SIG-M5 treated with dmso at 0.1 percent for 504 hours (cell line): ENCODE results near the gene FAM174C.
"Not testable (repeated sequence)": the region's sequence is repeated elsewhere in the genome, so short reads cannot be mapped to it uniquely, and the experiment has no call there.

Source experiments
- DNase-seq: peaks from one replicate; lab custom pipeline; 2025; ENCODE audit not compliant: unreplicated experiment; lab: John Stamatoyannopoulos, UW

Gene FAM174C

DNA sequence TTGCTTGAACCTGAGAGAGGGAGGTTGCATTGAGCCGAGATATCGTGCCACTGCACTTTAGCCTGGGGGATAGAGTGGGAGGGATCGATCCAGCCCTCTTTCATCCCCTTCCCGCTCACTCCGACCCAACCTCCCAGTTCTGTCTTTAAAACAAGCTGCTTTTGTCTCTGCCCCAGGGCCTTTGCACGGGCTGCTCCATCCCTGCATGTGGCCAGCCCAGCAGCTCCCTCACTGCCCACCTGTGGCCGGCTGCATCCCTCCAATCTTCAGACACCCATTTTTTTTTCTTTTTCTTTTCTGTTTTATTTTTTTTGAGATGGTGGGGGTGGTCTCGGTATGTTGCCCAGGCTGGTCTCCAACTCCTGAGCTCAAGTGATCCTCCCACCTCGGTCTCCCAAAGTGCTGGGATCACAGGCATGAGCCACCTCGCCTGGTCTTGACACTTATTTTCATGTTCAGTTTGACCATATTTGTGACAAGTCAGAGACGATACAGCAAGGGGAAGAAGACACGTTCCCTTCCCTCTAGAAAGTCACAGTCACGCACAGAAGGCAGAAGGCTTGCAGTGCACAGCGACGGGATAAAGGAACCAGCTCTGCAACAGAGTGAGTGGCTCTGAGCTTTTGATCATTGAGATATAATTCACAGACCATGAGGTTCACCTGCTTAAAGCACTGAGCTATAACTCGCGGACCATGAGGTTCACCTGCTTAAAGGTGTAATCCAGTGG lies 42.1 kb downstream of the FAM174C start:
- no peak for DNase-seq

DNA sequence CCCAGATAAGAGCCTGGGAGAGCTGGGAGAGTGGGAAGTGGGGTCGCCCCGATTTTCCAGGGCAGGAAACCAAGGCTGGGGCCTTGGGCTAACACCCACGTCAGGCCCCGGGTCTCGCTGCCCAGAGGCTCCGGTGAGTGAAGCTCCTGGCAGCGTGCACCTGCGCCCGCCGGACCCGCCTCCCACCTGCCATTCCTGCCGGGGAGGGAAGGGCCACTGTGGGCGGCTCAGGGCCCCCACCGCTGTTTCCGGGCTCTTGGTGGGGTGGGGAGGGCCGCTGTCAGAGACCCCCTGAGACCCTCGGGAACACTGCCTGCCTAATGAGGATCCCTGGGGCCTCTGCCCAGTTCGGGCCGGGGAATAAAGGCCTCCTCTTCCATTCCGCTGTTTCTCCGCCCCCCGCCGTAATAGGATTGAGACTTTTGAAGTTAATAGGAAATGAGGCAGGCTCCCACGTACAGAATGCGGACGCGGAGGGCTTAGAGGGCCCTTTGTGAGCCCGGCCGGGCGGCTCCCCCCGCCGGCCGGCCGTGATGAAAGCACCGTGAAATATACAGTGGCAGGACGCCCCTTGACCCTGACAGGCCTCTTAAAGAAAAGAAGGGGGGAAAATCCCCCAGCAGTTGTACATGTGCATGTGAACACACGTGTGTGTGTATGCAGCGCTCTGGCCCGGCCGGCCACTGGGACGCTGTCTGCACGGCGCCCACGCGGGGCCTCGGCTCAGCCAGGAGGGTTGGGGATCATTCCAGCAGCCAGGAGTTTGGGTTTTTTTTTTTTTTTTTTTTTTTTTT lies 43.5 kb downstream of the FAM174C start:
- DNase-seq = no peak

- DNase-seq = not testable (repeated sequence)
Observed at GRCh38 chr19:1320282-1320650, 44.9 kb downstream of the FAM174C start.

- no peak for DNase-seq
Observed at GRCh38 chr19:1321539-1321938, 46.2 kb downstream of the FAM174C start.

DNA sequence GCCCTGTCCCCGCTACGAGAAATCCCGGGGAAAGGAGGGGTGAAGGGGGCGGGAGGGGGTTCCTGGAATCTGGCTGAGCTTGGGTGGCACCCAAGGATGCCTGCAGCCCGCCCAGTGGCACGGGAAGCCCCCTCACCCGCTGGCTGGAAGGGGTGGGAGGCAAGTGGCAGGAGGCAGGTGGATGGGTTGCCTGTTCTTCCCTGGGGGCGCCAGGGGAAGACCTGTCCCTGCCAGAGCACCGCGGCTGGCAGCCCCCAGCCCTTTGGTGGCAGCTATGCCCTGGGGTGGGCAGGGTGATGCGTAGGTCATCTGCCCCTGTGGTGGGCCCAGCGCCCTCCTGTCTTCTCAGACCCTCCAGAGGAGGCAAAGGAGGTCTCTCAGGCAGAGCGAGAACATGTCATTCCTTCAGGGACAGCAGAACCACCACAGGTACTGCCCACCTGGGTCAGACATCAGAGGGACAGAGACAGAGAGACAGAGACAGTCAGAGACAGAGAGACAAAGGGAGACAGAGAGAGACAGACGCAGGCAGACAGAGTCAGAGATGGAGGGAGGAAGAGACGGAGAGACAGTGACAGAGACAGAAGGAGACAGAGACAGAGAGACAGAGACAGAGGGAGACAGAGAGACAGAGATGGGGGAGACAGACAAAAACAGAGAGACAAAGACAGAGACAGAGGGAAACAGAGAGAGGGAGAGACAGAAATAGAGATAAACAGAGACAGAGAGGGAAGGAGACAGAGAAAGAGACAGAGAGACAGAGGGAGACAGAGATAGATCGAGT lies 47.1 kb downstream of the FAM174C start:
- no peak for DNase-seq

DNA sequence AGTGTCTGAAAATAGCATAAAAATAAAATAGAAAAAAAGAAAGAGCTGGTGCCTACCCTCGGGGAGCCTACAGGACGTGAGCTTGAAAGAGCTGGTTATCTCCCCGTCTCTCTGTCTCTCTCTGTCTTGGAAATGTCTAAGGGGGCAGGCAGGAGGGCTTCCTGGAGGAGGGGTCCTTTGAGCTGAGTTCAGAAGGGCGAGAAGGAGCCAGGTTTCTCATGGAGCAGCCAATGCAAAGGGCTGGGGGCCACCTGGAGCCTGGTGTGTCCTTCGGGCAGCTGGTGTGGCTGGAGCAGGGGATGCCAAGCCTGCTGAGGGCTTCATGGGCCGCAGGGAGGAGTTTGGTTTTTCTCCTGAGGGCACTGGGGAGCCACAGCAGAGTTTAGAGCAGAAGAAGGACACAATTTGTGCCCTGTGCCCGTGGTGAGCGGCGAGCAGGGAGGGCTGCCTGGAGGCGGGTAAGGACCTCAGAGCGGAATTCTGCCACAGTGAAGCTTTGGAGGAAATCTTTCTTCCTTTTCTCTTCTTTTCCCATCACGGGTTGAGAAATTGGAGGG lies 49.0 kb downstream of the FAM174C start:
- DNase-seq = no peak

- no peak for DNase-seq
Observed at GRCh38 chr19:1324806-1325567, 49.7 kb downstream of the FAM174C start.

- no peak for DNase-seq
Observed at GRCh38 chr19:1325568-1326294, 50.4 kb downstream of the FAM174C start.

DNA sequence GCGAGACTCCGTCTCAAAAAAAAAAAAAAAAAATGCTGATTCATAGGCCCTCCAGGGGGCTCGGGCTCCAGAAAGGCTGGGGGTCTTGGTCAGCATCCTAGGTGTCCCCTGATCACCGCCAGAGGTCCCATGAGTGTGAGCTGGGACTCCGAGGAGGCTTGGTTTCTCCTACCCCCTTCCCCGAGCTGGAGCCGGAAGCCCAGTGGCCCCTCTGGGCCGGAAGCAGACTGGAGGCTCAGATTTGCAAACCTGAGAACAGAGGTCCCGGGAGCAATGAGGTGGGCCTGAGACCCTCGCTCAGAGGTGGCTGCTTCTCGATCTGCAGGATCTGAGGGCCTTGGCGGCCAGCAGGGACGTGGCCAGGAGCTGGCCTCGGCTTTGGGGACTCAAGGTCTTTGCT lies 51.8 kb downstream of the FAM174C start:
- no peak for DNase-seq
